Endothelial cell of umbilical vein (primary cell): ENCODE data around the gene TAS2R10. TPM values are rescaled to one million over a fixed set of nuclear protein-coding genes. Genes with fewer than 3 reads are reported as not detected.

Source experiments
- BruUV-seq: library from RNA; stranded (reverse); fragments of 400-500 nt; replicated peaks from 2 replicates; lab custom pipeline; 2021; lab: Mats Ljungman, UMichigan
- CTCF ChIA-PET: fragments of 300-600, 350-600 bp; sonication (Branson Sonifier 250); formaldehyde crosslinking; loops from one replicate; lab custom pipeline; 2021; ENCODE audit warnings: antibody characterized with exemption, inconsistent platforms; lab: Charles Lee
- POLR2A ChIA-PET: fragments of 300-600, 350-600 bp; sonication (Branson Sonifier 250); formaldehyde crosslinking; loops from one replicate; lab custom pipeline; 2021; ENCODE audit warnings: antibody characterized with exemption, inconsistent platforms; lab: Charles Lee
- DNase-seq: peaks from one replicate; pipeline ENCODE4 v3.0.0-alpha.2; 2011; ENCODE audit warnings: low read depth, low spot score
- FAIRE-seq: peaks from 2 replicates; lab custom pipeline; 2011; peaks lifted over from hg19 to GRCh38; lab: Jason Lieb, UNC
- H2AFZ ChIP-seq: 2 replicates; pipeline ENCODE4 v1.6.0; 2012; ENCODE audit warnings: low read depth, low read length, control low read depth, inconsistent platforms
- H3K27ac ChIP-seq: 2 replicates; pipeline ENCODE4 v1.5.1; 2011; ENCODE audit warnings: low read depth, mild to moderate bottlenecking, control low read depth, low read length, moderate library complexity; ENCODE audit not compliant: insufficient read depth
- H3K27me3 ChIP-seq, 2 experiments: 2 replicates each; pipeline versions ENCODE4 v1.6.0 to v1.6.1; 2011; ENCODE audit warnings: low read length in 2 of 2, mixed read lengths in 1 of 2; ENCODE audit not compliant: control insufficient read depth in 2 of 2, insufficient read depth in 2 of 2
- H3K36me3 ChIP-seq, 2 experiments: 2 replicates in 1 of 2; 3 replicates in 1 of 2; pipeline ENCODE4 v1.5.1; 2011; ENCODE audit warnings: low read length in 2 of 2, mild to moderate bottlenecking in 1 of 2, moderate library complexity in 1 of 2; ENCODE audit not compliant: control insufficient read depth in 2 of 2, insufficient read depth in 2 of 2; ENCODE audit errors: extremely low read depth in 1 of 2
- H3K4me1 ChIP-seq: 3 replicates; pipeline ENCODE4 v1.5.1; 2011; ENCODE audit warnings: mild to moderate bottlenecking, low read length; ENCODE audit not compliant: control insufficient read depth, insufficient read depth; ENCODE audit errors: extremely low read depth
- H3K4me2 ChIP-seq: 2 replicates; pipeline ENCODE4 v1.6.1; 2011; ENCODE audit warnings: low read length, control low read depth, mixed read lengths; ENCODE audit not compliant: insufficient read depth
- H3K4me3 ChIP-seq, 3 experiments: fragments of 200-600 bp in 1 of 3; sonication (generic), shearing (Covaris generic) in 1 of 3; replicated peaks in 1 of 3; 2 replicates each; pipeline ENCODE4 v1.5.1; 2011 to 2016; ENCODE audit warnings: control low read depth in 3 of 3, low read length in 3 of 3, mild to moderate bottlenecking in 2 of 3, inconsistent platforms in 1 of 3, low read depth in 1 of 3, moderate library complexity in 1 of 3; ENCODE audit not compliant: insufficient read depth in 1 of 3
- H3K79me2 ChIP-seq: 2 replicates; pipeline ENCODE4 v1.6.0; 2012; ENCODE audit warnings: low read length, inconsistent platforms; ENCODE audit not compliant: control insufficient read depth, insufficient read depth
- H3K9ac ChIP-seq: replicated peaks from 2 replicates; pipeline ENCODE3; 2011; ENCODE audit warnings: low read length, control low read depth; ENCODE audit not compliant: insufficient read depth; ENCODE audit errors: extremely low read depth
- H3K9me1 ChIP-seq: replicated peaks from 3 replicates; pipeline ENCODE4 v1.6.0; 2011; ENCODE audit warnings: mild to moderate bottlenecking, low read length; ENCODE audit not compliant: control insufficient read depth, insufficient read depth; ENCODE audit errors: extremely low read depth
- H3K9me3 ChIP-seq: replicated peaks from 2 replicates; pipeline ENCODE4 v1.5.1; 2012; ENCODE audit warnings: low read length, inconsistent platforms; ENCODE audit not compliant: control insufficient read depth, insufficient read depth
- H4K20me1 ChIP-seq: replicated peaks from 2 replicates; pipeline ENCODE3; 2011; ENCODE audit warnings: mild to moderate bottlenecking, low read length; ENCODE audit not compliant: control insufficient read depth, insufficient read depth; ENCODE audit errors: extremely low read depth
- CTCF ChIP-seq, 2 donors: IDR thresholded peaks; 1 replicate in 1 of 2; 2 replicates in 1 of 2; pipeline ENCODE4 v1.5.1; 2011; ENCODE audit warnings: low read length in 2 of 2, mild to moderate bottlenecking in 2 of 2, moderate library complexity in 2 of 2, control low read depth in 1 of 2, inconsistent platforms in 1 of 2, low read depth in 1 of 2; ENCODE audit not compliant: insufficient read depth in 1 of 2; ENCODE audit errors: extremely low read depth in 1 of 2
- EZH2 ChIP-seq: IDR thresholded peaks from 2 replicates; pipeline ENCODE4 v1.6.1; 2012; ENCODE audit warnings: borderline replicate concordance, low read depth, mild to moderate bottlenecking, moderate library complexity, low read length, inconsistent platforms; ENCODE audit not compliant: severe bottlenecking
- FOS ChIP-seq: IDR thresholded peaks from 2 replicates; pipeline ENCODE4 v1.6.1; 2011; ENCODE audit warnings: mild to moderate bottlenecking, low read length, moderate library complexity, borderline replicate concordance; ENCODE audit not compliant: insufficient read depth
- GATA2 ChIP-seq: IDR thresholded peaks from 2 replicates; pipeline ENCODE4 v1.7.0; 2011; ENCODE audit warnings: low read depth, mild to moderate bottlenecking, moderate library complexity, mixed read lengths, low read length; ENCODE audit not compliant: insufficient read length, insufficient read depth
- MAX ChIP-seq: IDR thresholded peaks from 2 replicates; pipeline ENCODE4 v1.6.1; 2011; ENCODE audit not compliant: insufficient read depth, insufficient read length
- MYC ChIP-seq: IDR thresholded peaks from one replicate; pipeline ENCODE4 v1.6.1; 2011; ENCODE audit warnings: mild to moderate bottlenecking, low read depth, low read length
- POLR2A ChIP-seq: IDR thresholded peaks from 2 replicates; pipeline ENCODE4 v1.6.1; 2012; ENCODE audit warnings: low read depth, mild to moderate bottlenecking, control low read depth, low read length
- POLR2AphosphoS5 ChIP-seq: IDR thresholded peaks from 2 replicates; pipeline ENCODE4 v1.6.1; 2012; ENCODE audit warnings: low read depth, mild to moderate bottlenecking, control low read depth, low read length, moderate library complexity; ENCODE audit not compliant: insufficient read depth
- dilution Hi-C: fragments of 300-500 bp; cut with MboI; formaldehyde crosslinking; loops from one replicate; pipeline ENCODE4 v1.15.0; 2019; ENCODE audit warnings: low sequenced_read_pairs; ENCODE audit not compliant: extremely low pct_ligation_motif_present
- intact Hi-C: fragments of 100-400 bp; cut with micrococcal nuclease; formaldehyde crosslinking; loops from one replicate; pipeline ENCODE4 v1.10.0; 2022
- polyA plus RNA-seq, 4 experiments: library from polyadenylated mRNA; depleted of rRNA in 3 of 4; stranded (reverse) in 3 of 4; unstranded in 1 of 4; fragments of >200 nt; gene quantifications; 2 replicates each; pipeline versions ENCODE4 v1.2.1 to v1.2.3, GENCODE V29; 2011 to 2012; ENCODE audit warnings: missing spikeins in 1 of 4
- total RNA-seq: library from RNA; stranded (reverse); gene quantifications from 2 replicates; pipeline ENCODE4 v1.2.3, GENCODE V29; 2021

The TAS2R10 gene
- total and polyA plus RNA-seq, 2 donors (not counting 3 experiments of a cell fraction or from before 2014, with no cell fraction given) = 0.22 to 0.66 TPM

GRCh38 chr12:10824957-10825356 lies 1.2 kb downstream of the TAS2R10 start:
- POLR2A ChIA-PET = no interaction called here
- Histone ChIP-seq H3K27ac (no peak overlapping the region), H3K9ac (no peak overlapping the region), H3K79me2 (no peaks in the 10 kb centered on the region), H3K9me1 (no peaks in the 10 kb centered on the region), H3K4me1 (no peaks in the 10 kb centered on the region), H3K4me2 (no peak overlapping the region), H3K27me3 (no peaks in the 10 kb centered on the region), H2AFZ (no peak overlapping the region), H3K36me3 (no peaks in the 10 kb centered on the region), H3K9me3 (no peaks in the 10 kb centered on the region), H4K20me1 (no peaks in the 10 kb centered on the region), H3K4me3 (no peak overlapping the region)
- TF ChIP-seq EZH2 (no peak), CTCF (IDR thresholded peaks at IDR 0.05; ENCODE audit: extremely low read depth in 1 of 2, insufficient read depth in 1 of 2, low read depth in 1 of 2, low read length in 2 of 2) (no peak), POLR2A (no peak)
- BruUV-seq = no TSS peak
- intact Hi-C loops (no loop called here), dilution Hi-C loops (no loop called here)
- CTCF ChIA-PET = no interaction called here
- DNase-seq (no peak), FAIRE-seq (no peak)

GRCh38 chr12:10811883-10812536 lies 14.1 kb downstream of the TAS2R10 start:
- TF ChIP-seq MAX (no peak), GATA2 (no peak), MYC (no peak), EZH2 (no peak), POLR2A (no peak), POLR2AphosphoS5 (no peak), FOS (no peak), CTCF (IDR thresholded peaks at IDR 0.05; ENCODE audit: extremely low read depth in 1 of 2, insufficient read depth in 1 of 2, low read depth in 1 of 2, low read length in 2 of 2) (no peak)
- H3K4me2 ChIP-seq = no peak overlapping the region
- H3K36me3 ChIP-seq = no peaks in the 10 kb centered on the region
- no peaks in the 10 kb centered on the region for H3K9me3 ChIP-seq
- H3K4me1 ChIP-seq = no peaks in the 10 kb centered on the region
- H3K9ac ChIP-seq = no peak overlapping the region
- dilution Hi-C loops = no loop called here
- H3K27ac ChIP-seq = no peak overlapping the region
- BruUV-seq = no TSS peak
- H3K27me3 ChIP-seq = peaks cover 6 to 11% of the 10 kb centered on the region in 2 experiments
- H4K20me1 ChIP-seq = no peaks in the 10 kb centered on the region
- ChIA-PET CTCF (interaction anchor here (1.3 kb wide), 1 partner anchor 13 kb away, joined by 3 read pairs; no protein-coding TSS in a partner anchor), POLR2A (no interaction called here)
- no peaks in the 10 kb centered on the region for H3K79me2 ChIP-seq
- intact Hi-C loops = no loop called here
- no peaks in the 10 kb centered on the region for H3K9me1 ChIP-seq
- H2AFZ ChIP-seq = no peak overlapping the region
- no peak for FAIRE-seq
- H3K4me3 ChIP-seq = no peak overlapping the region
- no peak for DNase-seq
